Stomach (tissue), 9 donors: Measurements from ENCODE around the gene SP1. TPM values are rescaled to one million over a fixed set of nuclear protein-coding genes. Genes with fewer than 3 reads are reported as not detected.
"Not testable (repeated sequence)": the region's sequence is repeated elsewhere in the genome, so short reads cannot be mapped to it uniquely, and the experiment has no call there.

Experiments used
- DNase-seq, 2 donors: peaks; one replicate each; pipeline versions ENCODE4 v3.0.0 to v3.0.0-alpha.2; 2013 to 2019
- H3K27ac ChIP-seq, 5 donors: fragments of 200-600 bp in 4 of 5; sonication (generic) in 4 of 5; one replicate each; pipeline ENCODE4 v1.5.1; 2013 to 2019; ENCODE audit warnings: mild to moderate bottlenecking in 1 of 5, moderate library complexity in 1 of 5
- H3K27me3 ChIP-seq, 3 donors: fragments of 200-600 bp; sonication (generic); one replicate each; pipeline ENCODE4 v1.5.1; 2017 to 2019; ENCODE audit warnings: mixed run types in 1 of 3
- H3K36me3 ChIP-seq, 4 donors: fragments of 200-600 bp; sonication (generic); 1 replicate in 3 of 4; 2 replicates in 1 of 4; pipeline ENCODE4 v1.5.1; 2016 to 2019
- H3K4me1 ChIP-seq, 4 donors: fragments of 200-600 bp; sonication (generic); one replicate each; pipeline ENCODE4 v1.5.1; 2016 to 2019
- H3K4me3 ChIP-seq, 4 donors: fragments of 200-600 bp; sonication (generic) in 3 of 4; one replicate each; pipeline ENCODE4 v1.5.1; 2016 to 2019; ENCODE audit warnings: mild to moderate bottlenecking in 1 of 4
- H3K9me3 ChIP-seq, 4 donors: fragments of 200-600 bp; sonication (generic); one replicate each; pipeline ENCODE4 v1.5.1; 2016 to 2019
- CTCF ChIP-seq, 7 experiments: fragments of 450-650 bp in 4 of 7; fragments of 200-600 bp in 3 of 7; sonication (generic) in 3 of 7; IDR thresholded peaks; one replicate each; pipeline ENCODE4 v1.5.1; 2016 to 2019; ENCODE audit warnings: antibody characterized with exemption in 7 of 7, control low read depth in 2 of 7, mild to moderate bottlenecking in 1 of 7
- EP300 ChIP-seq: sonication (generic); formaldehyde crosslinking; IDR thresholded peaks from one replicate; pipeline ENCODE4 v1.6.1; 2017; ENCODE audit warnings: antibody characterized with exemption
- POLR2A ChIP-seq, 4 donors: fragments of 450-650 bp; IDR thresholded peaks; one replicate each; pipeline ENCODE4 v1.6.1; 2016; ENCODE audit warnings: antibody characterized with exemption in 4 of 4, control low read depth in 2 of 4, mild to moderate bottlenecking in 1 of 4, moderate library complexity in 1 of 4
- POLR2AphosphoS5 ChIP-seq, 3 donors: sonication (generic); formaldehyde crosslinking; IDR thresholded peaks; one replicate each; pipeline ENCODE4 v1.6.1; 2016; ENCODE audit warnings: antibody characterized with exemption in 3 of 3
- WGBS, 5 donors: extraction: QIAGEN DNeasy Blood & Tissue Kit in 3 of 5; methylation state at CpG; one replicate each; pipeline versions ENCODE4 v1.1.5 to v1.1.7; 2013 to 2018; 5-methylcytosine and 5-hydroxymethylcytosine counted together
- intact Hi-C: fragments of 100-400 bp; cut with DNase I; formaldehyde crosslinking; loops from one replicate; pipeline ENCODE4 v1.15.1; 2023; ENCODE audit warnings: low total_unique reads
- polyA plus RNA-seq, 3 donors: library from polyadenylated mRNA; stranded (reverse); fragments of 200-250 nt; gene quantifications; one replicate each; pipeline ENCODE4 v1.2.3, GENCODE V29; 2013
- total RNA-seq, 5 donors: library from RNA; depleted of rRNA; stranded (reverse); fragments of >200 nt; gene quantifications; one replicate each; pipeline versions ENCODE4 v1.1.0 to v1.2.3, GENCODE V29; 2014 to 2016
- donor health status: healthy with polysubstance abuse.
- donor health status: Bipolar disorder and iron deficiency.
- donor health status: healthy.

Gene SP1
- total and polyA plus RNA-seq, 8 donors: 10.2 to 142 (median 22.4) TPM

GRCh38 chr12:53413485-53414204 is 33.7 kb downstream of the SP1 start:
- no peak for DNase-seq
- no peak overlapping the region for H3K4me3 ChIP-seq
- peak overlapping the region in 1 of 5 donors; percentile 50 for H3K27ac ChIP-seq
- H3K4me1 ChIP-seq: peaks cover 0 to 55% (median 26%) of the 10 kb centered on the region in 4 donors
- 72 to 79% (median 77%) methylated on average over 3 of the region's 3 CpGs for WGBS, 5 donors
- H3K9me3 ChIP-seq: no peaks in the 10 kb centered on the region
- no peaks in the 10 kb centered on the region for H3K27me3 ChIP-seq
- intact Hi-C loops: no loop called here
- TF ChIP-seq POLR2A (IDR thresholded peaks at IDR 0.05) (no peak), CTCF (IDR thresholded peaks at IDR 0.05) (no peak), POLR2AphosphoS5 (IDR thresholded peaks at IDR 0.05) (no peak), EP300 (no peak)
- peaks cover 35 to 58% (median 50%) of the 10 kb centered on the region in 4 donors for H3K36me3 ChIP-seq

- intact Hi-C loops: no loop called here
- peak overlapping the region in 2 of 5 donors; percentile 29 to 39 for H3K27ac ChIP-seq
- peak in 1 of 2 donors; percentile 58 for DNase-seq
- no peaks in the 10 kb centered on the region for H3K27me3 ChIP-seq
- no peaks in the 10 kb centered on the region for H3K9me3 ChIP-seq
- peaks cover 22 to 46% (median 38%) of the 10 kb centered on the region in 4 donors for H3K36me3 ChIP-seq
- H3K4me3 ChIP-seq: no peak overlapping the region
- peaks cover 0 to 64% (median 31%) of the 10 kb centered on the region in 4 donors for H3K4me1 ChIP-seq
- TF ChIP-seq POLR2AphosphoS5 (IDR thresholded peaks at IDR 0.05) (no peak), EP300 (no peak), CTCF (IDR thresholded peaks at IDR 0.05) (no peak), POLR2A (IDR thresholded peaks at IDR 0.05) (no peak)
- WGBS, 5 donors: 8 to 20% (median 16%) methylated on average over 3 of the region's 3 CpGs
Observed at GRCh38 chr12:53414756-53415417, 34.9 kb downstream of the SP1 start.

- intact Hi-C loops, DNase-seq, H3K4me3 ChIP-seq, H3K9me3 ChIP-seq, H3K27me3 ChIP-seq: not testable (repeated sequence)
- H3K27ac ChIP-seq: peak overlapping the region in 2 of 5 donors; percentile 26 to 34
- 58 to 86% (median 66%) methylated on average over 2 of the region's 2 CpGs for WGBS, 5 donors
- peaks cover 17 to 36% (median 28%) of the 10 kb centered on the region in 4 donors for H3K36me3 ChIP-seq
- peaks cover 5 to 72% (median 37%) of the 10 kb centered on the region in 4 donors for H3K4me1 ChIP-seq
Observed at GRCh38 chr12:53415752-53416389, 35.9 kb downstream of the SP1 start.

GRCh38 chr12:53417291-53417816 is 37.4 kb downstream of the SP1 start:
- H3K27ac ChIP-seq, H3K9me3 ChIP-seq, H3K4me3 ChIP-seq, intact Hi-C loops, H3K27me3 ChIP-seq, DNase-seq: not testable (repeated sequence)
- 74 to 86% (median 79%) methylated on average over 9 of the region's 9 CpGs for WGBS, 5 donors
- Histone ChIP-seq H3K36me3 (peaks cover 2 to 21% (median 13%) of the 10 kb centered on the region in 4 donors), H3K4me1 (peaks cover 11 to 74% (median 38%) of the 10 kb centered on the region in 4 donors)

GRCh38 chr12:53418221-53418620 is 38.2 kb downstream of the SP1 start:
- no peak for TF ChIP-seq CTCF (IDR thresholded peaks at IDR 0.05)
- TF ChIP-seq EP300: no peak
- TF ChIP-seq POLR2A (IDR thresholded peaks at IDR 0.05): no peak
- TF ChIP-seq POLR2AphosphoS5 (IDR thresholded peaks at IDR 0.05): no peak
- H3K36me3 ChIP-seq: peaks cover 0 to 13% (median 8%) of the 10 kb centered on the region in 4 donors
- no peaks in the 10 kb centered on the region for H3K9me3 ChIP-seq
- H3K27ac ChIP-seq: no peak overlapping the region
- H3K4me1 ChIP-seq: peaks cover 11 to 66% (median 34%) of the 10 kb centered on the region in 4 donors
- intact Hi-C loops: no loop called here
- DNase-seq: no peak
- H3K27me3 ChIP-seq: no peaks in the 10 kb centered on the region
- H3K4me3 ChIP-seq: no peak overlapping the region
- 82 to 90% (median 87%) methylated on average over 3 of the region's 3 CpGs for WGBS, 5 donors
